Mesenchymal stem cell (in vitro differentiated cells and primary cell): ENCODE data around the gene SYT2.
"Not testable (repeated sequence)": the region's sequence is repeated elsewhere in the genome, so short reads cannot be mapped to it uniquely, and the experiment has no call there.

ENCODE experiments used
- DNase-seq: peaks from one replicate; pipeline ENCODE4 v3.0.0-alpha.2; 2013
- H2AFZ ChIP-seq: one replicate; pipeline ENCODE4 v1.6.1; 2013; ENCODE audit warnings: low read depth, mild to moderate bottlenecking, control low read depth, inconsistent platforms, low read length, moderate library complexity
- H2AK5ac ChIP-seq: 2 replicates; pipeline ENCODE4 v1.6.1; 2013; ENCODE audit warnings: low read length, moderate library complexity, mild to moderate bottlenecking, inconsistent platforms; ENCODE audit not compliant: severe bottlenecking
- H2BK120ac ChIP-seq: one replicate; pipeline ENCODE4 v1.6.1; 2013; ENCODE audit warnings: low read depth, mild to moderate bottlenecking, inconsistent platforms, low read length, moderate library complexity
- H2BK12ac ChIP-seq, 2 experiments: one replicate each; pipeline ENCODE4 v1.6.1; 2013; ENCODE audit warnings: inconsistent platforms in 2 of 2, low read length in 2 of 2, mild to moderate bottlenecking in 2 of 2, moderate library complexity in 2 of 2, control low read depth in 1 of 2
- H2BK15ac ChIP-seq: one replicate; pipeline ENCODE4 v1.6.1; 2013; ENCODE audit warnings: mild to moderate bottlenecking, low read depth, inconsistent platforms; ENCODE audit not compliant: poor library complexity, severe bottlenecking
- H2BK5ac ChIP-seq: 2 replicates; pipeline ENCODE4 v1.6.1; 2013; ENCODE audit warnings: low read depth, mild to moderate bottlenecking, low read length, control low read depth, inconsistent platforms; ENCODE audit not compliant: poor library complexity, severe bottlenecking
- H3K14ac ChIP-seq, 2 experiments: one replicate each; pipeline ENCODE4 v1.6.1; 2013; ENCODE audit warnings: inconsistent platforms in 2 of 2, low read length in 2 of 2, control low read depth in 1 of 2, mild to moderate bottlenecking in 1 of 2, moderate library complexity in 1 of 2
- H3K18ac ChIP-seq, 2 experiments: one replicate each; pipeline ENCODE4 v1.6.1; 2013; ENCODE audit warnings: inconsistent platforms in 2 of 2, low read length in 2 of 2, control low read depth in 1 of 2, low read depth in 1 of 2, mild to moderate bottlenecking in 1 of 2
- H3K23ac ChIP-seq, 2 experiments: one replicate each; pipeline ENCODE4 v1.6.1; 2013; ENCODE audit warnings: inconsistent platforms in 2 of 2, low read length in 2 of 2, mild to moderate bottlenecking in 2 of 2, moderate library complexity in 2 of 2, control low read depth in 1 of 2
- H3K27ac ChIP-seq: 2 replicates; pipeline ENCODE4 v1.5.1; 2013; ENCODE audit warnings: mild to moderate bottlenecking, moderate library complexity, low read length, control low read depth, inconsistent platforms; ENCODE audit not compliant: poor library complexity, severe bottlenecking
- H3K27me3 ChIP-seq, 2 experiments: 2 replicates each; pipeline versions ENCODE4 v1.6.1 to v1.7.0; 2013; ENCODE audit warnings: low read length in 2 of 2, mild to moderate bottlenecking in 2 of 2, moderate library complexity in 2 of 2, control low read depth in 1 of 2, inconsistent platforms in 1 of 2; ENCODE audit not compliant: control insufficient read depth in 1 of 2, insufficient read depth in 1 of 2
- H3K36me3 ChIP-seq, 2 experiments: 2 replicates each; pipeline versions ENCODE4 v1.6.1 to v1.7.0; 2013; ENCODE audit warnings: low read length in 2 of 2, control low read depth in 1 of 2, inconsistent platforms in 1 of 2, low read depth in 1 of 2, mild to moderate bottlenecking in 1 of 2; ENCODE audit not compliant: insufficient read depth in 2 of 2, control insufficient read depth in 1 of 2
- H3K4ac ChIP-seq, 2 experiments: one replicate each; pipeline ENCODE4 v1.6.1; 2013; ENCODE audit warnings: inconsistent platforms in 2 of 2, low read length in 2 of 2, mild to moderate bottlenecking in 2 of 2, moderate library complexity in 2 of 2, control low read depth in 1 of 2, low read depth in 1 of 2
- H3K4me1 ChIP-seq: 2 replicates; pipeline ENCODE4 v1.6.1; 2013; ENCODE audit warnings: low read depth, low read length, control low read depth; ENCODE audit not compliant: control insufficient read depth, insufficient read depth
- H3K4me2 ChIP-seq: 2 replicates; pipeline ENCODE4 v1.6.1; 2013; ENCODE audit warnings: low read length, mild to moderate bottlenecking, inconsistent platforms; ENCODE audit not compliant: poor library complexity, severe bottlenecking
- H3K4me3 ChIP-seq, 2 experiments: 2 replicates each; pipeline versions ENCODE4 v1.5.1 to v1.7.0; 2013; ENCODE audit warnings: low read length in 2 of 2, mild to moderate bottlenecking in 2 of 2, control low read depth in 1 of 2, low read depth in 1 of 2; ENCODE audit not compliant: insufficient read depth in 1 of 2
- H3K79me1 ChIP-seq: replicated peaks from 2 replicates; pipeline ENCODE4 v1.6.1; 2013; ENCODE audit warnings: mild to moderate bottlenecking, control low read depth, low read length, inconsistent platforms; ENCODE audit not compliant: poor library complexity, severe bottlenecking
- H3K9ac ChIP-seq: 2 replicates; pipeline ENCODE4 v1.7.0; 2013; ENCODE audit warnings: mild to moderate bottlenecking, low read length, moderate library complexity
- H3K9me3 ChIP-seq: 2 replicates; pipeline ENCODE4 v1.7.0; 2013; ENCODE audit warnings: mild to moderate bottlenecking, low read length; ENCODE audit not compliant: control insufficient read depth
- H4K8ac ChIP-seq: one replicate; pipeline ENCODE4 v1.6.1; 2013; ENCODE audit warnings: inconsistent platforms, mild to moderate bottlenecking, low read length, moderate library complexity
- H4K91ac ChIP-seq: one replicate; pipeline ENCODE4 v1.6.1; 2013; ENCODE audit warnings: mild to moderate bottlenecking, low read length, inconsistent platforms
- WGBS: methylation state at CpG from one replicate; pipeline ENCODE4 v1.1.7; 2013; ENCODE audit warnings: mixed read lengths; 5-methylcytosine and 5-hydroxymethylcytosine counted together

The SYT2 gene

GRCh38 chr1:202631076-202631923, 79.0 kb downstream of the SYT2 start:
- H3K9me3 ChIP-seq = no peaks in the 10 kb centered on the region
- no peak overlapping the region for H2AK5ac ChIP-seq
- no peaks in the 10 kb centered on the region for H3K79me1 ChIP-seq
- H3K23ac ChIP-seq = no peak overlapping the region
- no peak overlapping the region for H3K4me3 ChIP-seq
- H3K4me2 ChIP-seq = no peak overlapping the region
- H2AFZ ChIP-seq = no peak overlapping the region
- H3K27me3 ChIP-seq = peaks cover 31 to 66% of the 10 kb centered on the region in 2 experiments
- DNase-seq = no peak
- H3K4ac ChIP-seq = no peak overlapping the region
- no peaks in the 10 kb centered on the region for H3K4me1 ChIP-seq
- no peak overlapping the region for H3K18ac ChIP-seq
- no peak overlapping the region for H2BK12ac ChIP-seq
- H3K14ac ChIP-seq = no peak overlapping the region
- H4K91ac ChIP-seq = no peak overlapping the region
- H3K27ac ChIP-seq = no peak overlapping the region
- no peak overlapping the region for H2BK5ac ChIP-seq
- WGBS = 81% methylated on average over 11 of the region's 11 CpGs
- no peak overlapping the region for H2BK120ac ChIP-seq
- no peak overlapping the region for H3K9ac ChIP-seq
- H4K8ac ChIP-seq = no peak overlapping the region
- no peaks in the 10 kb centered on the region for H3K36me3 ChIP-seq
- H2BK15ac ChIP-seq = no peak overlapping the region

GRCh38 chr1:202630541-202630940, 79.7 kb downstream of the SYT2 start:
- H2AFZ ChIP-seq = no peak overlapping the region
- no peak overlapping the region for H2BK12ac ChIP-seq
- peak overlapping the region in 1 of 2 experiments; percentile 21 for H3K18ac ChIP-seq
- no peaks in the 10 kb centered on the region for H3K36me3 ChIP-seq
- peaks cover under 1% of the 10 kb centered on the region for H3K4me1 ChIP-seq
- no peak overlapping the region for H3K14ac ChIP-seq
- no peak overlapping the region for H3K4me3 ChIP-seq
- H3K4me2 ChIP-seq = no peak overlapping the region
- H2AK5ac ChIP-seq = no peak overlapping the region
- no peak overlapping the region for H2BK120ac ChIP-seq
- H3K9ac ChIP-seq = no peak overlapping the region
- no peaks in the 10 kb centered on the region for H3K79me1 ChIP-seq
- no peak overlapping the region for H4K91ac ChIP-seq
- 97% methylated on average over 6 of the region's 6 CpGs for WGBS
- H4K8ac ChIP-seq = no peak overlapping the region
- H3K27me3 ChIP-seq = peaks cover 23 to 64% of the 10 kb centered on the region in 2 experiments
- no peak overlapping the region for H3K27ac ChIP-seq
- H3K9me3 ChIP-seq = no peaks in the 10 kb centered on the region
- no peak overlapping the region for H2BK5ac ChIP-seq
- no peak overlapping the region for H3K4ac ChIP-seq
- no peak overlapping the region for H3K23ac ChIP-seq
- H2BK15ac ChIP-seq = no peak overlapping the region
- no peak for DNase-seq

GRCh38 chr1:202630096-202630495, 80.2 kb downstream of the SYT2 start:
- not testable (repeated sequence) for H4K91ac ChIP-seq, H2AFZ ChIP-seq, H2BK12ac ChIP-seq, H2BK120ac ChIP-seq, H2BK5ac ChIP-seq, H3K4me1 ChIP-seq, H3K27ac ChIP-seq, H3K9me3 ChIP-seq, H3K36me3 ChIP-seq, H3K4me3 ChIP-seq, H3K9ac ChIP-seq, H2AK5ac ChIP-seq, H3K4ac ChIP-seq, H3K23ac ChIP-seq, H3K79me1 ChIP-seq, H3K4me2 ChIP-seq, DNase-seq, H2BK15ac ChIP-seq, H3K18ac ChIP-seq, H3K14ac ChIP-seq, H4K8ac ChIP-seq
- H3K27me3 ChIP-seq = peaks cover 19 to 60% of the 10 kb centered on the region in 2 experiments
- 90% methylated on average over 6 of the region's 6 CpGs for WGBS

GRCh38 chr1:202629257-202629811, 80.9 kb downstream of the SYT2 start:
- not testable (repeated sequence) for H3K4me2 ChIP-seq, DNase-seq, H3K9me3 ChIP-seq, H3K14ac ChIP-seq, H4K91ac ChIP-seq, H3K4ac ChIP-seq, H3K23ac ChIP-seq, H2AFZ ChIP-seq, H2BK120ac ChIP-seq, H3K18ac ChIP-seq, H4K8ac ChIP-seq, H3K27ac ChIP-seq, H3K4me3 ChIP-seq, H3K9ac ChIP-seq, H2BK5ac ChIP-seq, H2BK15ac ChIP-seq, H3K36me3 ChIP-seq, H3K79me1 ChIP-seq, H2AK5ac ChIP-seq, H2BK12ac ChIP-seq
- 91% methylated on average over 1 of the region's 2 CpGs for WGBS
- peaks cover 11% of the 10 kb centered on the region for H3K4me1 ChIP-seq
- H3K27me3 ChIP-seq = peaks cover 18 to 60% of the 10 kb centered on the region in 2 experiments
